Non-pigmented ciliary epithelial cell (primary cell): ENCODE data around the gene ILF3.

Source experiments
- DNase-seq: peaks from one replicate; pipeline ENCODE4 v3.0.0-alpha.2; 2010; ENCODE audit warnings: low read depth

Gene ILF3

GRCh38 chr19:10730932-10731331 lies 76.8 kb downstream of the ILF3 start:
- DNase-seq: no peak

- DNase-seq: no peak
These were observed 81.6 kb downstream of the ILF3 start for GRCh38 chr19:10735741-10736140.

GRCh38 chr19:10736189-10736588 lies 82.0 kb downstream of the ILF3 start:
- DNase-seq: no peak

- DNase-seq: no peak
These were observed 82.9 kb downstream of the ILF3 start for GRCh38 chr19:10736916-10737551.

GRCh38 chr19:10737722-10738121 lies 83.6 kb downstream of the ILF3 start:
- DNase-seq: no peak

GRCh38 chr19:10740798-10741197 lies 86.7 kb downstream of the ILF3 start:
- no peak for DNase-seq
